Right lobe of liver (tissue), 4 donors: ENCODE results near the gene CNOT2.

Experiments
- POLR2A ChIP-seq: fragments of 450-650 bp; IDR thresholded peaks from one replicate; pipeline ENCODE4 v1.6.1; 2017; ENCODE audit warnings: antibody characterized with exemption, mild to moderate bottlenecking
- TF ChIP-seq, protein P1 (sequence below), 4 donors: fragments of 200-600 bp in 3 of 4; fragments of 450-650 bp in 1 of 4; IDR thresholded peaks; one replicate each; pipeline versions ENCODE4 v1.5.1 to v1.8.0; 2016 to 2022; ENCODE audit warnings: antibody characterized with exemption in 4 of 4, mild to moderate bottlenecking in 2 of 4
- donor health status: DM: no; HTN: no; CAD: no.
- donor health status: DM: no; HTN: no; CAD: no.
- donor health status: DM: no; HTN: yes; CAD: no.

- TF ChIP-seq, protein P1, sequence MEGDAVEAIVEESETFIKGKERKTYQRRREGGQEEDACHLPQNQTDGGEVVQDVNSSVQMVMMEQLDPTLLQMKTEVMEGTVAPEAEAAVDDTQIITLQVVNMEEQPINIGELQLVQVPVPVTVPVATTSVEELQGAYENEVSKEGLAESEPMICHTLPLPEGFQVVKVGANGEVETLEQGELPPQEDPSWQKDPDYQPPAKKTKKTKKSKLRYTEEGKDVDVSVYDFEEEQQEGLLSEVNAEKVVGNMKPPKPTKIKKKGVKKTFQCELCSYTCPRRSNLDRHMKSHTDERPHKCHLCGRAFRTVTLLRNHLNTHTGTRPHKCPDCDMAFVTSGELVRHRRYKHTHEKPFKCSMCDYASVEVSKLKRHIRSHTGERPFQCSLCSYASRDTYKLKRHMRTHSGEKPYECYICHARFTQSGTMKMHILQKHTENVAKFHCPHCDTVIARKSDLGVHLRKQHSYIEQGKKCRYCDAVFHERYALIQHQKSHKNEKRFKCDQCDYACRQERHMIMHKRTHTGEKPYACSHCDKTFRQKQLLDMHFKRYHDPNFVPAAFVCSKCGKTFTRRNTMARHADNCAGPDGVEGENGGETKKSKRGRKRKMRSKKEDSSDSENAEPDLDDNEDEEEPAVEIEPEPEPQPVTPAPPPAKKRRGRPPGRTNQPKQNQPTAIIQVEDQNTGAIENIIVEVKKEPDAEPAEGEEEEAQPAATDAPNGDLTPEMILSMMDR (IDR thresholded peaks at IDR 0.05), result no peak
- no peak for TF ChIP-seq POLR2A
Observed at GRCh38 chr12:70351076-70351475, 107.8 kb downstream of the CNOT2 start.
